ENCODE results near the gene ARMC8. TPM values are rescaled to one million over a fixed set of nuclear protein-coding genes. Genes with fewer than 3 reads are reported as not detected.

The ARMC8 gene
- total RNA-seq, 1 experiment from 2014 or later = 63.6 TPM

- H4K20me1 ChIP-seq (ENCODE audit: control insufficient read depth, insufficient read depth, insufficient read length) = no peaks in the 10 kb centered on the region
Observed at GRCh38 chr3:138137861-138138260, 49.2 kb upstream of the ARMC8 start.

More at GRCh38 chr3:138137861-138138260, 49.2 kb upstream of the ARMC8 start:
- Histone ChIP-seq H2BK12ac (ENCODE audit: insufficient read length, low read depth, low read length) (no peak overlapping the region), H3K23ac (ENCODE audit: insufficient read length, low read depth, low read length) (no peak overlapping the region), H3K18ac (ENCODE audit: insufficient read length, low read depth, low read length) (no peak overlapping the region), H3K4me1 (ENCODE audit: insufficient read depth, low read length) (no peaks in the 10 kb centered on the region), H2BK15ac (ENCODE audit: low read depth, low read length) (no peak overlapping the region), H2AK5ac (ENCODE audit: insufficient read length, low read length) (no peak overlapping the region), H3T11ph (ENCODE audit: low read length) (no peak overlapping the region), H3K79me1 (ENCODE audit: insufficient read depth, low read depth, low read length, poor library complexity, severe bottlenecking) (no peaks in the 10 kb centered on the region), H2BK20ac (ENCODE audit: low read depth, low read length, poor library complexity, severe bottlenecking) (no peak overlapping the region), H3K4ac (ENCODE audit: low read depth, low read length) (no peak overlapping the region), H2BK120ac (ENCODE audit: low read depth, low read length, poor library complexity, severe bottlenecking) (no peak overlapping the region), H3K23me2 (ENCODE audit: insufficient read length, low read depth, low read length, poor library complexity, severe bottlenecking) (no peaks in the 10 kb centered on the region), H3K79me2 (ENCODE audit: insufficient read depth, low read length) (no peaks in the 10 kb centered on the region), H3K9ac (ENCODE audit: extremely low read depth, insufficient read length, low read length) (no peak overlapping the region), H3K56ac (ENCODE audit: insufficient read length, low read depth, low read length) (no peak overlapping the region), H2AFZ (ENCODE audit: low read length) (no peak overlapping the region), H3K27me3 (ENCODE audit: insufficient read depth, low read length) (no peaks in the 10 kb centered on the region), H3K9me3 (ENCODE audit: control insufficient read depth, low read depth, low read length) (no peaks in the 10 kb centered on the region), H3K14ac (ENCODE audit: insufficient read depth, low read length) (no peak overlapping the region), H3K27ac (ENCODE audit: insufficient read length, low read depth, low read length) (no peak overlapping the region), H4K5ac (ENCODE audit: insufficient read length, low read depth, low read length) (no peak overlapping the region), H4K8ac (replicated peaks; ENCODE audit: insufficient read length, low read depth, low read length) (no peak overlapping the region), H2BK5ac (ENCODE audit: insufficient read length, low read length) (no peak overlapping the region), H3K4me2 (ENCODE audit: insufficient read depth, insufficient read length, low read length) (no peak overlapping the region), H4K91ac (ENCODE audit: insufficient read length, low read depth, low read length) (no peak overlapping the region)
- TF ChIP-seq, protein P1, sequence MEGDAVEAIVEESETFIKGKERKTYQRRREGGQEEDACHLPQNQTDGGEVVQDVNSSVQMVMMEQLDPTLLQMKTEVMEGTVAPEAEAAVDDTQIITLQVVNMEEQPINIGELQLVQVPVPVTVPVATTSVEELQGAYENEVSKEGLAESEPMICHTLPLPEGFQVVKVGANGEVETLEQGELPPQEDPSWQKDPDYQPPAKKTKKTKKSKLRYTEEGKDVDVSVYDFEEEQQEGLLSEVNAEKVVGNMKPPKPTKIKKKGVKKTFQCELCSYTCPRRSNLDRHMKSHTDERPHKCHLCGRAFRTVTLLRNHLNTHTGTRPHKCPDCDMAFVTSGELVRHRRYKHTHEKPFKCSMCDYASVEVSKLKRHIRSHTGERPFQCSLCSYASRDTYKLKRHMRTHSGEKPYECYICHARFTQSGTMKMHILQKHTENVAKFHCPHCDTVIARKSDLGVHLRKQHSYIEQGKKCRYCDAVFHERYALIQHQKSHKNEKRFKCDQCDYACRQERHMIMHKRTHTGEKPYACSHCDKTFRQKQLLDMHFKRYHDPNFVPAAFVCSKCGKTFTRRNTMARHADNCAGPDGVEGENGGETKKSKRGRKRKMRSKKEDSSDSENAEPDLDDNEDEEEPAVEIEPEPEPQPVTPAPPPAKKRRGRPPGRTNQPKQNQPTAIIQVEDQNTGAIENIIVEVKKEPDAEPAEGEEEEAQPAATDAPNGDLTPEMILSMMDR (conservative IDR thresholded peaks at IDR 0.05) = no peak
- no CpG with 5 or more reads among the region's 2 CpGs for WGBS (ENCODE audit: extremely low coverage, insufficient read length, low lambda C conversion rate)
- no peak overlapping the region for H3K4me3 Mint-ChIP-seq
- peaks cover 3% of the 10 kb centered on the region; the same call in 1 of the 2 replicates for H3K27me3 Mint-ChIP-seq (ENCODE audit: low read depth)
- H3K27ac Mint-ChIP-seq = no peak overlapping the region
- H3K4me1 Mint-ChIP-seq = peaks cover 2 to 4% of the 10 kb centered on the region in 2 experiments; a peak in 3 of 4 replicates
- no peaks in the 10 kb centered on the region for H3K36me3 Mint-ChIP-seq (ENCODE audit: insufficient read depth in 1 of 3, low read depth in 3 of 3)
- H3K9me3 Mint-ChIP-seq = no peaks in the 10 kb centered on the region; a peak in 1 of 5 replicates
- no peak for DNase-seq

All from H9 (cell line).